RPMI7951 (cell line): Measurements from ENCODE around the gene METRNL. TPM values are rescaled to one million over a fixed set of nuclear protein-coding genes. Genes with fewer than 3 reads are reported as not detected.
"Not testable (repeated sequence)": the region's sequence is repeated elsewhere in the genome, so short reads cannot be mapped to it uniquely, and the experiment has no call there.

Experiments
- DNase-seq: peaks from one replicate; pipeline ENCODE4 v3.0.0-alpha.2; 2012; ENCODE audit warnings: low read depth
- total RNA-seq: library from RNA; depleted of rRNA; stranded (reverse); fragments of >200 nt; shearing (Covaris generic); gene quantifications from 2 replicates; pipeline ENCODE4 v1.2.3, GENCODE V29; 2014

METRNL gene
- total RNA-seq, 1 experiment from 2014 or later: 31.4 TPM

DNA sequence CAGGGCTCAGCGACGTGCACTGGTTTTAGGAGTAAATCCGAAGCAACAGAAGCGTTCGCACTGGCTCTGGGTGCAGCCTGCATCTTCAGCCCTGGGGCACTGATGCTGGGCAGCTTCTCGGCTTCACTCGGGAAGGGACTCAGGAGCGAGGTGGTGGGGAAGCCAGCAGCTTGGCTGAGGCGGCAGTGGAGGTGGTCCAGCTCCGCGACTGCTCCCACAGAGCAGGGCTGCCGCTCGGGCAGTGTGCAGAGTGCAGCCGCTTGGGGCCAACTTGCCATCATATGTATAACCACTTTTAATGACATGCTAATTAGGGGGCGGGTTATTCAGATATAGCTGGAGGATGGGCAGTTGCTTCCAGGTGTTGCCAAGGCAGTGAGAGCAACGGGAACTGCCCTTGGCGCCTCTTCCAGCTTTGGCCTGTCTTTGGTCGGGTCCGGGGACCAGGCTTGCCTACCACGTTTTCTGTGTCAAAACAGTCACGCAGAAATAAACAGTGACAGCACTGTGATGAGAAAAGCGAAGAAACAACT is 26.7 kb downstream of the METRNL start:
- no peak for DNase-seq

DNA sequence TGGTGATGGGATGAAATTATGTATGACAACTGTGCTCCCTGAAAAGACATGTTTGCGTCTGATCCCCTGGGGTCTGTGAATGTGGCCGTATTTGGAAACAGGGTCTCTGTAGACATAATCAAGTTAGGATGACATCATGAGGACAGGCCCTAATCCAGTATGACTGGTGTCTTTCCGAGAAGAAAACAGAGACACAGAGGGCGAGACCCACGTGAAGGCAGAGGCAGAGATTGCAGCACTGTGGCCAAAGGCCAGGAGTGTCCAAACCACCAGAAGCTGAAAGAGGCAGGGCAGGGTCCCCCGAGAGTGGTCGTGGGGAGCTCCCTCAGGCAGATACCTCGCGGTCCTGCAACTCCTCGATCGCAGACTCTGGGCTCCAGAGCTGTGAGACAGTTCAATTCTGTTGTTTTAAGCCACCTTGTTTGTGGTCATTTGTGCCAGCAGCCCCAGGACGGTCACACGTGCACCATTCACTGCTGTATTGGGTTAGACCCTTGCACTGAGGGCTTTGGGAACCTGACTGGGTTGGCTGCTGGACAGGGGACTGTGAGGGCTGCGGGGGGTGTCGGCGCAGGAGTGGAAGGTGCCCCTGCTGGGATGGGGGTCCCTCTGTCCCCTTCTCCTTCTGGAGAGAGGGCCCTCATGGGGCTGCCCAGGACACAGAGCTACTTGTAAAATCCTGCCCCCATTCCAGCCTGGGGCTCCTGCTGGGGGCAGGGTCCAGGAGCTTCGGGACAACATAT is 27.7 kb downstream of the METRNL start:
- no peak for DNase-seq

DNA sequence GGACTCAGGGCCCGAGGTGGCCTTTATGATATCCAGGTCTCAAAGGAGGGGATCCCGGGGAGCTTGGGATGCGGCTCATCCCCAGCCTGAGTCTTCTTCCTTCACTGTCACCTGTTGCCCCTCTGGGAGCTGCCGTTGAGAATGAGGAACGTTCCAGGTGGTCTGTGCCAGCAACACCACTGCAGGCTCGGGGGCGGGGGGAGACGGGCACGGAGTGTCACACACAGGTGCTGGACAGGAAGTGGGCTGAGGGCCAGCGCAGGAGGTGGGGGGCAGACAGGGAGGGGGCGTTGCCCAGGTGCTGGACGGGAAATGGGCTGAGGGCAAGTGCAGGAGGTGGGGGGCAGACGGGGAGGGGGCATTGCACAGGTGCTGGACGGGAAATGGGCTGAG is 28.2 kb downstream of the METRNL start:
- no peak for DNase-seq

DNA sequence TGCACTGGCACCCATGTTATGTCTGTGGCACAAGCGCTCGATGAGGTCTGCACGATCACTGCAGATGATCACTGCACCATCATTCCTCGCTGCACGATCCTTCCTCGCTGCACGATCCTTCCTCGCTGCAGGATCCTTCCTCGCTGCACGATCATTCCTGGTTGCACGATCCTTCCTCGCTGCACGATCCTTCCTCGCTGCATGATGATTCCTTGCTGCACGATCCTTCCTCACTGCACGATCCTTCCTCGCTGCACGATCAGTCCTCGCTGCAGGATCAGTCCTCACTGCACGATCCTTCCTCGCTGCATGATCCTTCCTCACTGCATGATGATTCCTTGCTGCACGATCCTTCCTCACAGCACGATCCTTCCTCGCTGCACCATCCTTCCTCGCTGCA is 29.3 kb downstream of the METRNL start:
- DNase-seq: no peak

DNA sequence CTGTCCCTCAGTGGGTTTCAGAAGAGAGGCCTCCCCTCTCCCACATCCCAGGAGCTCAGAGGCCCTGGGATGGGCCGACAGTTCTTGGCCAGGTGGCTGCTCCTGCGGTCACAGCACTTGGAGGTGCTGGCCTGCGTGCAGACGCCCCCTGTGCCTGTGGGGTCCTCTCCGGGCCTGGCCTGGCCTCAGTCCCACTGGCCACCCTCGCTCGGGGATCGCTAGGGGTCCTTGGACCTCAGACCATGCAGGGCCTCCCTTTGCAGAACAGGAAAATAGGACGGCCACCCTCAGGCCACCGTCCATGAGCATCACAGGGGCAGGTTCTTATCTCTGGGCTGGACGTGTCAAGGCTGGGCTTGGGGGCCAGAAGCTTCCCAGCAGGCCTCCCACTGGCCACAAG is 30.0 kb downstream of the METRNL start:
- no peak for DNase-seq

DNA sequence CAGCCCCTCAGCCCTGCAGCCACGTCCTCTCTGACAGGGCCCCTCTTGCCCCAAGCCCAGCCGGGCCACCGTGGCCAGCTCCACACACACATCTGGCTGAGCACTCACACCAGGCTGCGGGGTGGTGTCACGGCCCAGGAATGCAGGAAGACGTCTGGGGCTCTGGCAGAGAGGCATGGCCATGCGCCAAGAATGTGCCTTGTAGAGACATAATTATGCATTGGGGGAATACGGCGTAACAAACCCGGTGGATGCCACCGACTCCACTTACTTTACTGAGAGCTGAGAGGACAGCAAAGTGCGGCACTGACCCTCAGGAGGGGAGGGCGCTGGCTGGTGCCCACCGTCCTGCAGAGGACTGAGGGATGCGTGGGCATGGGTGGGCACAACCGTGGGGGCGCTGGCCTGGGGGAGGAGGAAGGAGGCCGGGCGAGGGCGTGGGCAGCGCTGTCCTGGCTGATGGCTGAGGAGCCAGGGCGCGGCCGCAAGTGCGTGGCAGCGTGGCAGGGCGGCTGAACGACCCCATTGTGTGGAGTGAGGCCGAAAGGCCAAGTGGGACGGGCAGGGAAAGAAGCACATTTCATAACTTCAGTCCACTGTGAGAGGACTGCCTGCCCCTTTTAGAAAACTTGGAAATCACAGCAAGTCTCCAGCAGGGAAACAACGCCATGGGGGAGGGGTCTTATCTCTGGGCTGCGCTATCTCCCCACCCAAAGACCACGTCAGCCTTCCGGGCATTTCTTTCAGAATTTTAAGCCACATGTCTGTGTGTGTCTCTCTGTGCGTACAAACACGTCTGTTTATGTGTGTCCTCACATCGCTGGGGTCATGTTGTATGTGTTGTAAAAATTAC is 30.6 kb downstream of the METRNL start:
- DNase-seq: peak; percentile 98

DNA sequence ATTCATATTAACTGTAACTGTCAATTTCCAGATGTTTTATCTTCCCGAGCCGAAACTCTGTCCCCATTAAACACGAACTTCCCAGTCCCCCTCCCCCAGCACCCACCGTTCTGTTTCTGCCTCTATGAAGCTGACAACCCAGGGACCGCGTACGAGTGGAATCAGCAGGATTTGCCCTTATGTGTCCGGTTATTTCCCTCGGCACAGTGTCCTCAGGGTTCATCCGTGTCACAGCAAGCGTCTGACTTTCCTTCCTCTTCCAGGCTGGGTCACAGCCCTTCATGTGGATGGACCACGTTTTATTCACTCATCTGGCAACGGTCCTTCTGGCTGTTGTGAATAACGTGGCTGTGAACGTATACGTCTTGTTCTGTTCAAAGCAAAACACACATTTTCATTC is 31.3 kb downstream of the METRNL start:
- DNase-seq: peak; percentile 50

DNA sequence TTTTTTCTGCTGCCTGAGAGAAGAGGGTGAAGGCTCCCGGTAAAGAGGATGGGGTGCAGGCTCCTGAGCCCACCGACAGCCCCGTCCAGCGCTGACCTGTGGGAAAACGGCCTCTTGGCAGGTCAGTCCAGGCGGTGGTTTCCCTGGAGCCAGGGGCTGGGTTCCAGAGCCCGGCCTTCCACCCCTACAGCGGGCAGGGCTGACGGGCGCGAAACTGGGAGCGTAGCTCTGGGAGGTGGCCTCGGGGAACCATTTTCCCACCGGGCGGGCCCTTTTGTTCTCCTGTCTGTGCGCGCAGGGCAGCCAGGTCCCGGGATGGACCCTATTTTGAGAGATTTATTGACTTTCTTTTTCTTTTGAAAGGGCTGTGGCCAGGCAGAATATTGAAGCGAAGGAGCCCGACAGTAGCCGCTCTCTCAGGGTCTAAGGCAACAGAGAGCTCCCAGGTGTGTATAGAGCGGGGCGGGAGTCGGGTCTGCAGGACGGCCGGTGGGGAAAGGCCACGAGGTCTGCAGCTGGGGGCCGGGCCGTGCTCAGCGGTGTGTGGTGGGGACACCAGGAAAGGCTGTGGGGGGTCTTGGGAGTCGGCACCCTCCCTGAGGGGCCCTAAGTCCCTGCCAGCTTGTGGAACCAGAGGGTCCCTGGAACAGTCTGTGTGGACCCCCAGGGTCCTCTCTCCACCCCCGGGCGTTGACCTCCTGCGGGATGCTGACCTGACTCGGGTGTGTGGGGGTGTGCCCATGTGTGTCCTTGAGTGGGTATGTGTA is 32.3 kb downstream of the METRNL start:
- DNase-seq: no peak

DNA sequence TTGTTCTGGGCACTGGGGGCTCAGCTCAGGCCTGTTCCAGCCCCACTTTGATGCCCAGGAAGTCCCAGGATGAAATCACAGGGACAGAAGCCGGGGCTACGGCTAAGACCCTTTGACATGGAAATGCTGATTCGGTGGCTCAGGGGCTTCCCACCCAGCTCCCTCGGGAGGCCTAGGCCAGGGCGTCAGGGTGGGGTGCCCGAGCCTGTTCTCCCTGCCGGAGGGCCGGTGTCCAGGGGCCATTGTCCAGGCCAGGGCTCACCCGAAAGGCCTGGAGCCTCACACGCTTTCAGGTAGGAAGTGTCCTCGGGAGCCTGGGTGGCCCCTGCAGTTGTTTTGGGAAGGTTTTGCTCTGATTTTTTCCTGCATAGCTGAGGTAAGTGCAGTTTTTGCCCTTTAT is 34.0 kb downstream of the METRNL start:
- DNase-seq: no peak

DNA sequence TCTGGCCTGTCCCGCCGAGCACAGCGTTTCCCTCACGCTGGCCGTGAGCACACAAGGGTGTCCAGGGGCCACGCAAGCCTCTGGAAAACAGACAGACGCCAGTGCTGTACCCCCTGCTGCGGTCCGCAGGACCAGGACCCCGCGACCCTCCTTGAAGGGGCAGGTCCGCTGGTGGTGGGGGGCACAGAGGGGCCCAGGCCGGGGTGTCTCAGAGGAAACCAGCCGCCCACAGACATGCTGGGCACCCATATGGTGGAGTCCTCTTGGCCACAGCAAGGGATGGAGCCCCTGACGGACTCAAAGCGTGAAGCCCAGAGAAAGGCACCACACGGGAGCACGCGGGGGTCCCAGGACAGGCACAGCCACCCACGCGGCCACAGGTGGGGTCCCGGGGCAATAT is 34.4 kb downstream of the METRNL start:
- no peak for DNase-seq

DNA sequence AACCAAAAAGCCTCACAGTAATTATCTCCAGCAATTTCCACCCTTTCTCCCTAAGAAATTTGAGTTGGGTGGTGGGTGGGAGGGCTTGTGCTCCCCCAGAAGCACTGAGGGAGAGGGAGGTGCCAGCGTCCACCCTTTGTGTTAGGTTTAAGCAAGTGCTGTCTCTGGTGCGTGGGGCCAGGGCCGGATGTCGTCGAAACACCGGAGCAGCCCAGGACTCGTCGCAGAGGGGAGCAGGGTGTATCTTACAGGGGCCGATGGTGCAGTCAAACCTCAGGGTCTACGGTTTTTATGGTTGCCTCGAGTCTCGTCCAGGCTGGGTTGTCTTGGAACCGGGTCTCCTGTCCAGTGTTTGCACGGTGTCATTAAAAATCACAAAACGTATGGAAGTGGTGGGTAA is 35.3 kb downstream of the METRNL start:
- no peak for DNase-seq

DNA sequence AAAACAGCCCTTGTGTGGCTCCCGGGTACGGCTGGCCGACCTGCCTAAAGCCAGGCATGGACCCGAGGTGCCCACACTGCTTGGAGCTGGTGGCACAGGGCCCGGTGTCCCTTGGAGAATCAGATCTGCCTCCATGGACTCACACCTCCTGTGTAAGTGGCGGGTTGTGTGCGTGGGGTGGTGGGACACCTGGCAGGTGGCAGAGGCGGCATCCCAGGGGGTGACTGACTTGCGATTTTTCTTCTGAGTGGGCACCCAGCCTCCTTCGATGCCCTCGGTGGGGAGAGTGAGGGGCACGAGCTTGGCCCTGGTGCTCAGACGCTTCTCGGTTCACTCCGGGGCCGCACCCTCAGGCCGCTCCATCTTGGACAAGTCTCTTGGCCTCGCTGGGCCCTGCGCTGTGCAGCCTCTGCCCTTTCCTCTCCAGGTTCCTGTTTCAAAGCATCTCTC is 35.8 kb downstream of the METRNL start:
- no peak for DNase-seq

DNA sequence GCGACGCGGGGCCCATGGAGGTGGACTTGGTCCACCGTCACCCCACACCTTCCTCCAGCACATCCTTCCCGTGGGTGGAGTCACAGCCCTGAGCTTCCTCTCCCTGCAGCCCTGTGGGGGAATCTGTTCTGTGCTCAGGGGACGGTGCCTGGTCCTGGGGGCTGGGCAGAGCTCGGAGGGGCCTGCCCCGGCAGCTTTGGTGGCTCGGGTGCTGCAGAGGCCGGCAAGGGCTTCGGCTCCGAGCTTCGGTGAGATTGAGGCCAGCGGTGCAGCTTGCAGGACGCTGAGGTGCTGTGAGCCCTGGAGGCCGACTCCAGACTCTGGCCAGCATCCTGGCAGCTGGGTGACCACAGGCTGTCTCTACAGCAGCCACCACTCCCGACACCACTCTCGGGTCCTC is 36.4 kb downstream of the METRNL start:
- DNase-seq: no peak

DNA sequence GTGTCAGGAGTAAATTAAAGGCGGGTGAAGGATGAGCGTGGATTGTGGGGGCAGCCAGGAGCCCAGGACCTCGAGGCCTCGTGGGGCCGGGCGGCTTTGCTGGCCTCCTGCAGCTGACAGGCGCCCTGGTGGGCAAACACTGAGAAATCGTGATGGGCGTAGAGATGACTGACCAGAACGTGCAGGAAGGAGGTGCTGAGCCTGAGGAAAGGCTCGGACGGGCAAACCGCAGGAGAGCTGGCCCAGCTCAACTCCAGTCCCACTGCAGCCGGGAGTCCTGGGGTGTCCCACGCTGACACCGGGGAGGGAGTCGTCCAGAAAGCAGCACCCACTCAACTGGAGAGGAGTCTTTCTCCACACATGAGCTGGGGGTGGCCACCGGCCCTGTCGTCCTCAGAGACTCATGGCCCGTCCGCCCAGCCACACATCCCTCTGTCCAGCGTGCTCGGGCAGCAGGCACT is 36.9 kb downstream of the METRNL start:
- DNase-seq: no peak

DNA sequence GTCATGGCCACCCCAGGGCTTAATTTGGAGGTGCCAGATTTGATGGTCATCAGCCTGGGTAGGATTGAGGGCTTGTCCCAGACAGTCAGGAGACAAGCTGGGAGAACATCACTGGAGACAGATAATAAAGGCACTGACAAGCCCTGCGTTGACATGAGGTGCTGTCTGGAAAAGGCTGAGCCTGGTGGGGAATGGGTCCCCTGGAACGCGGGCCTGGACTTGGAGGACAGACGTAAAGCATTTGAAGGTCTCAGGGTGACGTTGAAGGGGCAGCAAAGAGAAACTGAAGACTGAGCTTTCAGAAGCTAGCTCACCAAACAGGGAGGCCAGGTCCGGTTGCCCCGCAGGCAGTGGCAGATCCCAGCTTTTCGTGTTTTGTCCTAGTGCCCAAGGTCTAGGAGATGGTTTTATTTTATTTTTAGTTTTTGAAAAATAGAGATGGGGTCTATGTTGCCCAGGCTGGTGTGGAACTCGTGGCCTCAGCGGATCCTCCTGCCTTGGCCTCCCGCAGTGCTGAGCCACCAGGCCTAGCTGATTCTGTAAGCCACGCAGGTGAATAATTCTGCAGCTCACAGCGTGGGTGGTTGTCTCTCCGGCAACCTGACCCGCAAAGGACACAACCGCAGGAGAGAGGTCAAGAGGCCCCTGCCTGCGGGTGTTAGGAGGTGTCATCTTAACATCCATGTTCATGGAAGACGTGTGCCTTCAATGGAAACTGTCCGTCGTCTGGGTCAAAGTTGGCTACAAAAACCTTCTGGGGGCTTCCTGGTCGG is 37.6 kb downstream of the METRNL start:
- DNase-seq: no peak

DNA sequence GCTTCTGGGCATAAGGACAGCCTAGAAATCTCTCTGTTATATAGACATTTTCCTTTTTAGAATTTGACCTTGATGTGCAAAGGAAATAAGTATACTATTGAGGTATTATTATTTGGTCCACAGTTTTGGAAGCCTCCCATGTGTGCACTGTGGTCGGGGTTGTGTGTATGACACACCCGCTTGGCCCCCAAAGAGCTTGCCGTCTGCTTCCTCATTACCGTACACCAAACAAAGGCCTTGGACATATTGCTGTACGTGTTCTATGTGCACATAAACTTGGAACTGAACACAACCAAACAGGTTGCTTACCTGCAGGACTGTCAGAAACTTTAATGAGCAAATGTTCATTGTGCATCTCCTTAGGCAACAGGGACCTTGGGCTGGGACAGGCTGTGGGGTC is 38.2 kb downstream of the METRNL start:
- no peak for DNase-seq

DNA sequence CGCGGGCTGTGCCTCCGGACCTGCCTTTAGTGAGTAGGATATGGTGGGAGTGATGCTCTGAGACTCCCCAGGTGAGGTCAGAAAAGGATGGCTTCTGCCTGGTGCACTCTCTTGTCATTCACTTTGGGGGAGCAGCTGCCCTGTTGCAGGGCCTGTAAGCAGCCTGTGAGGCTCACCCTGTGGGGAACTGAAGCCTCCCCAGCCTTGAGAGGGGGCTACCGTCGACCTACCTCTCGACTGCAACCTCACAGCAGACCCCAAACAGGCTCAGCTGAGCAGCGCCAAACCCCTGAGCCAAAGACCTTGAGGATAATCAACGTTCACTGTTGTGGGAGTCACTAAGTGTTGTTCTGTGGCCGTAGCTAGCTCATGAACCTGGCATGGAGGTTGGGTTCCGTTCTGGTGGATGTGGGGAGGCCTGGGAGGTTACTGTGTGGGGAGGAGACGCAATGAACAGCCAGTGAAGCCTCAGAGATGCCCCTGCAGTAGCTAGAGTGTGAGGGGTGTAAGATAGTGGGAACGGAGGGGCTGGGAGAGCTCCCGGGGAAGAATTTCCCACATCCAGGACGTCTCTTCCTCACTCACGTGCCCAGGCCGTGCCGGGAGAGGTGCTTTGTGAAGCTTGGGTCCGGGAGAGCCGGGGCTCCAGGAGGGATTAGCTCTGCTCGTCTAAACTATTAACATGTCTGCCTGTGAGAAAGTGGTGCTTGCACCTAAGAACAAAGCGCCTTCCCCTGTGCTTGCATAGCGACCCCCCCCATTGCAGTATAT is 38.8 kb downstream of the METRNL start:
- DNase-seq: no peak

DNA sequence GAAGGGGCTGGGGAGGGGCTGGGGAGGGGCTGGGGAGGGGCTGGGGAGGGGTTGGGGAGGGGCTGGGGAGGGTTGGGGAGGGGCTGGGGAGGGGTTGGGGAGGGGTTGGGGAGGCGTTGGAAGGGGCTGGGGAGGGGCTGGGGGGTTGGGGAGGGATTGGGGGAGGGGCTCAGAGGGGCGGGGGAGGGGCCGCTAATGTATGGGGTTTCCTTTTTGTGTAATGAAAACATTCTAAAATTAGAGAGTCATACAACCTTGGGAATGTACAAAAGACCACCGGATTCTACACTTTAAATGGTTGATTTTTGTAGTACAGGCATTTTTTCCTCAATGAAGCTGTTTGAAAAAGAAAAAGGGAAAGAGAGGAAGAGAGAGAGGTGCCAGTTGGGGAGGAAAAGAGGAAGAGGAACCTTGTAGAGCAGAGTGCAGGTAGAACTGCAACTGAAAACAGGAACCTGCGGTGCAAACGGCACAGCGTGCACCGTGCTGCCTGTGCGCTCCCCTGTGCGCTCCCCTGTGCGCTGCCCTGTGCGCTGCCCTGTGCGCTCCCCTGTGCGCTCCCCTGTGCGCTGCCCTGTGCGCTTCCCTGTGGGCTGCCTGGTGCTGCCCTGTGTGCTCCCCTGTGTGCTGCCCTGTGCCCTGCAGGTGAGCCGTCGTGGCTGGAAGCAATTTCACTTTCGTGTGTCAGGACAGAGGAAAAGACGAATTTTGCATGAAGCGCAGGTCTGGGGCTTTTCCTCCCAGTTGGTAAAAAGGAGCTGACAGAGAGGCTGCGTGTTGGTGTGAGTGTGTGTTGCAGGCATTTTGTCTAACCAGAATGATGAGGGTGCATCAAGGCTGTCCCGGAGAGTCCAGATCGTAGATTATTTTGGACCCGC is 40.8 kb downstream of the METRNL start:
- no peak for DNase-seq

DNA sequence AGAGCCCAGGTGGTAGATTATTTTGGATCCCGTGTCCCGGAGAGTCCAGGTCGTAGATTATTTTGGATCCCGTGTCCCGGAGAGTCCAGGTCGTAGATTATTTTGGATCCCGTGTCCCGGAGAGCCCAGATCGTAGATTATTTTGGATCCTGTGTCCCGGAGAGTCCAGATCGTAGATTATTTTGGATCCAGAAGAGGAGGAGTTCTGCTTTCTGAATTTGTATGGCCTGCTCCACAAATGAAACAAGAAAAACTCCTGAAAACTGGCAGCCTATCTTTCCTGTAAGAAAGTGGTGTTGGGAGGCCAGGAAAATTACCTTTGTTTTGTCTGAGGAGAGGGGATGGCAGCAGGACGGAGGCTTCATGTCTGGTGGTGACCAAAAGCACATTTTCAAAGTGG is 42.1 kb downstream of the METRNL start:
- DNase-seq: not testable (repeated sequence)
